ENCODE data around the gene KCNK13. TPM values are rescaled to one million over a fixed set of nuclear protein-coding genes. Genes with fewer than 3 reads are reported as not detected.

The KCNK13 gene
- total RNA-seq, 4 donors from 2014 or later = 0.19 to 0.42 (median 0.28) TPM

GRCh38 chr14:90107789-90108188, 46.0 kb downstream of the KCNK13 start:
- DNase-seq (ENCODE audit: extremely low spot score) = no peak
- Histone ChIP-seq H3K9me3 (no peaks in the 10 kb centered on the region), H3K27me3 (peaks cover 0 to 20% (median 0%) of the 10 kb centered on the region in 4 donors), H3K27ac (replicated peaks in 1 of 4) (no peak overlapping the region), H3K4me3 (no peak overlapping the region), H3K36me3 (no peaks in the 10 kb centered on the region), H3K4me1 (no peaks in the 10 kb centered on the region)
- no peak for TF ChIP-seq EP300 (IDR thresholded peaks at IDR 0.05)
- no peak for TF ChIP-seq CTCF (IDR thresholded peaks at IDR 0.05)
- no peak for TF ChIP-seq POLR2A (IDR thresholded peaks at IDR 0.05; ENCODE audit: low read depth)
- no peak for TF ChIP-seq POLR2AphosphoS5 (IDR thresholded peaks at IDR 0.05)
- intact Hi-C loops (cut with DNase I) = no loop called here
- 86% methylated on average over 6 of the region's 6 CpGs for WGBS

DNA sequence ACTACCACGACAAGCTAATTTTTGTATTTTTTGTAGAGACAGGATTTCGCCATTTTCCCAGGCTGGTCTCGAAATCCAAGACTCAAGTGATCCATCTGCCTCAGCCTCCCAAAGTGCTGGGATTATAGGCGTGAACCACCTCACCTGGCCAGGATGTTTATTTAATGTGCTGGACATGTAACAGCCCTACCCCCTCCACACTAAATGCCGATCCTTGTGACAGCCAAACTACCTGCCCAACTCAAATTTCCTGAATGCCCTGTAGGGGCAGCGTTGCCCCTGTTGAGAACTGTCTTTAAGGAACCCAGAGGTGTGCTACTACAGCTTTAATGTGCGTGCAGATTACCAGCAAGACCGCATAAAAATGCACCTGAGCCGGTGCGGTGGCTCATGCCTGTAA, 48.1 kb downstream of the KCNK13 start:
- Histone ChIP-seq H3K9me3 (no peaks in the 10 kb centered on the region), H3K4me1 (no peaks in the 10 kb centered on the region), H3K27ac (replicated peaks in 1 of 4) (no peak overlapping the region), H3K27me3 (peaks cover 0 to 31% (median 0%) of the 10 kb centered on the region in 4 donors), H3K4me3 (no peak overlapping the region), H3K36me3 (no peaks in the 10 kb centered on the region)
- 84% methylated on average over 6 of the region's 10 CpGs for WGBS
- no peak for DNase-seq (ENCODE audit: extremely low spot score)
- TF ChIP-seq POLR2A (IDR thresholded peaks at IDR 0.05; ENCODE audit: low read depth) (no peak), EP300 (IDR thresholded peaks at IDR 0.05) (no peak), CTCF (IDR thresholded peaks at IDR 0.05) (no peak), POLR2AphosphoS5 (IDR thresholded peaks at IDR 0.05) (no peak)
- intact Hi-C loops (cut with DNase I) = no loop called here

DNA sequence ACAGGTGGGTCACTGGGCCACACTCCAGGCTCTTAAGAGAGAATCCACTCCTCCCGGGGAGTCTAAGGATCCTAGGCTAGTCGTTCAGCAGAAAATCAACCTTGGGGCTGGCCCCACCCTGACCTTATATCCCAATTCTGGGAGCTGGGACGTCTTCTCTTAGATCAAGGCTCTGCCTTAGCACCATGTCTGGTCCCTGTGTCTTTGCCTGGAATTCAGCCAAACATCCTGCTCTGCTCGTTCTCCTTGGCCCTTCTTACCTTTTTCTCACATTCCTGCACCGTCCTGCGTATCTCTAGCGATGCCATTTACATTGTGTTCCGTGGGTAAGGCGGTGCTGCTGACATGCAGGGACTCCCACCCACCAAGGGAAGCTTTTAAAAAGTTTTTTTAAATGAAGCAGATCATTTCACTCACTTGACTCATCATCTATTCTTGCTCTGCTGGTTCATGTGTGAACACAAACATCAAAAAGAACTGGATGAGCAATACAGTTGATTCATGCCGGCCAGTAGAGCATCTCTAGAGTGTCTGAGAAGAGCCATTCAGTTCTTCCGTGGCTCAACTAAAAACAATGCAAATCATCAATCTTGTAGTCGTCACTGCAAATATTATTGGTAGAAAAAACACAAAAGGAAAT, 50.2 kb downstream of the KCNK13 start:
- no peaks in the 10 kb centered on the region for H3K36me3 ChIP-seq
- no peak overlapping the region for H3K4me3 ChIP-seq
- H3K4me1 ChIP-seq = no peaks in the 10 kb centered on the region
- intact Hi-C loops (cut with DNase I) = no loop called here
- TF ChIP-seq CTCF (IDR thresholded peaks at IDR 0.05) = no peak
- TF ChIP-seq POLR2AphosphoS5 (IDR thresholded peaks at IDR 0.05) = no peak
- no peak for TF ChIP-seq EP300 (IDR thresholded peaks at IDR 0.05)
- TF ChIP-seq POLR2A (IDR thresholded peaks at IDR 0.05; ENCODE audit: low read depth) = no peak
- H3K27ac ChIP-seq (replicated peaks in 1 of 4) = no peak overlapping the region
- peaks cover 0 to 31% (median 0%) of the 10 kb centered on the region in 4 donors for H3K27me3 ChIP-seq
- WGBS = 64% methylated on average over 12 of the region's 12 CpGs
- DNase-seq (ENCODE audit: extremely low spot score) = no peak
- H3K9me3 ChIP-seq = no peaks in the 10 kb centered on the region

DNA sequence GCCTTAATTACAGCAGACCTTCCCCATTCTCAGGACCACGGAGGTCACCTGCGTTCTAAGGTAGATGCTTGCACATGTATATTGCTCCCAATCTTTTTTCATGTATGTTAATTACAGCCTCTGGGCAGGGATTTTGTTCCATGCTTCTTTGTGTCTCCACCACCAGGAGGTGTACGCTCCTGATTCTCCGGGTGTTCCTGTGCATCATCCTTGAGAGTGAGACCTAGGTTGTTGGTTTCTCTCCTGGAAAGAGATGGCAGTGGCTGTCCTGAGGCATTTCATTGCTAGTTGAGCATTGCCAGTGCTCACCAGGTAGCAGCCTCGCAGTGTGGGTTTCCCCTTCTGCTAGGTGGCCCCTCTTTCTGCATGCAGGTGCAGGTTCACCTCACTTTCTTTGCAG, 52.8 kb downstream of the KCNK13 start:
- Histone ChIP-seq H3K4me3 (no peak overlapping the region), H3K9me3 (no peaks in the 10 kb centered on the region), H3K27ac (replicated peaks in 1 of 4) (no peak overlapping the region), H3K27me3 (peaks cover 0 to 31% (median 0%) of the 10 kb centered on the region in 4 donors), H3K36me3 (no peaks in the 10 kb centered on the region), H3K4me1 (no peaks in the 10 kb centered on the region)
- intact Hi-C loops (cut with DNase I) = no loop called here
- TF ChIP-seq CTCF (IDR thresholded peaks at IDR 0.05) (no peak), POLR2A (IDR thresholded peaks at IDR 0.05; ENCODE audit: low read depth) (no peak), POLR2AphosphoS5 (IDR thresholded peaks at IDR 0.05) (no peak), EP300 (IDR thresholded peaks at IDR 0.05) (no peak)
- 95% methylated on average over 5 of the region's 5 CpGs for WGBS
- DNase-seq (ENCODE audit: extremely low spot score) = no peak

GRCh38 chr14:90115780-90116179, 54.0 kb downstream of the KCNK13 start:
- Histone ChIP-seq H3K4me3 (no peak overlapping the region), H3K9me3 (no peaks in the 10 kb centered on the region), H3K36me3 (no peaks in the 10 kb centered on the region), H3K4me1 (no peaks in the 10 kb centered on the region), H3K27ac (replicated peaks in 1 of 4) (no peak overlapping the region), H3K27me3 (peaks cover 0 to 21% (median 0%) of the 10 kb centered on the region in 4 donors)
- DNase-seq (ENCODE audit: extremely low spot score) = no peak
- intact Hi-C loops (cut with DNase I) = no loop called here
- WGBS = 85% methylated on average over 1 of the region's 1 CpG
- no peak for TF ChIP-seq POLR2A (IDR thresholded peaks at IDR 0.05; ENCODE audit: low read depth)
- TF ChIP-seq POLR2AphosphoS5 (IDR thresholded peaks at IDR 0.05) = no peak
- no peak for TF ChIP-seq CTCF (IDR thresholded peaks at IDR 0.05)
- no peak for TF ChIP-seq EP300 (IDR thresholded peaks at IDR 0.05)
